CD4-positive, alpha-beta T cell treated with Interleukin-21 for 1 hour (primary cell): ENCODE measurements around the gene NLE1.
A peak's percentile ranks its signal among the peaks of the same experiment; 100 is the strongest.
"Not testable (repeated sequence)": the region's sequence is repeated elsewhere in the genome, so short reads cannot be mapped to it uniquely, and the experiment has no call there.

ENCODE experiments used
- DNase-seq: peaks from one replicate; pipeline ENCODE4 v3.0.0-alpha.2; 2020

NLE1 gene

DNA sequence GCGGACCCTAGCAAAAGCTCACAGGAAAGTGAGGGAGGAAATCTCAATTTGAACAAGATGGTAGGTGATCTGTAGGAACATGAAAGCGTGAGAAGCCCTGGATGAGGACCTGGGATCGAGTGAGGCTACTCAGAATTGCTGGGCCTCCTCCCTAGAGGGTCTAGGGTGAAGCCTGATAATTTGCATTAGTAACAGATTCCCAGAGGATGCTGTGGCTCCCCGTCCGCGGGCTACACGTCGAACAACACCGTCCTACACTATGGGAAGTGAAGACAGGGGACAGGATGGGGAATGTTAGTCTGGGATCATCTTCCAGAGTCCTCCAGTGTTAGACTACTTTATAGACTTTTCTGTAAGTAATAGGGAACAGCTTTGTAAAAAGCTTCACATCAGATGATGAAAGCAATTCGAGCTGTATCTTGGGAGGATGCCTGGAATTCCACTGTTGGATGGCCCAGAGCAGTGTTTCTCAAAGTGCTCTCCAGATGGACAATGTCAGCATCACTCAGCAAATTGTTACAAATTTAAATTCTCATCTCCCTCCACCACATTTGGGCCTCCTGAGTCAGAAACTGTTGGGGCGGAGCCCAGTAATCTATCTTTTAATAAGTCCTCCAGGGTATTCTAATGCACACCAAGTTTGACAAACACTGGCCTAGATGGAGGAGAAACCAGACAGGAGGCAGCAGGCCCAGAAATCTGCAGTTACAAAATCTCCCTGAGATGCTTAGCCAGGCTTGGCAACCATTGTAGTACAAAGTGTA lies 14.2 kb downstream of the NLE1 start:
- DNase-seq = no peak

DNA sequence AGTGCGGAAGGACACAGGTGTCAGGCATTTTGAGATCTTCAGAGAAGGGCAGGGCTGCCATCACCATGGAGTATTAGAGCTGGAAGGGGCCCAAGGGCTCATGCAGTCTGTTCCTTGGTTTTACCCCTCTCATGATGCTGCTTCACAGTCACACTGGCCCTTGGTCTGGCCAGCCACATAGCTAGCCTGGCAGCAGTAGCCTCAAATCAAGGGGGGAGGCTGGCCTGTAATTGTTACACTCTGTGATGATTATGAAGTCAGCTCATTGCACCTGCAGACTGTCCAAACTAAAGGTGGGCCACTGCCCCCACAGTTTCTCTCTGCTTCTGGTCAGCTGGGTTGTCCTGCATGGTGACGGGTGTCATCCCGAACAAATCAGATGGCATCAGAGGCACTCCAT lies 20.8 kb downstream of the NLE1 start, which contains the start of gene FNDC8:
Gene FNDC8, plus strand, starts transcription at position 301 of the 400 bp plus-strand sequence. Its CDS starts 79 bp downstream, at position 380.
- DNase-seq = no peak

DNA sequence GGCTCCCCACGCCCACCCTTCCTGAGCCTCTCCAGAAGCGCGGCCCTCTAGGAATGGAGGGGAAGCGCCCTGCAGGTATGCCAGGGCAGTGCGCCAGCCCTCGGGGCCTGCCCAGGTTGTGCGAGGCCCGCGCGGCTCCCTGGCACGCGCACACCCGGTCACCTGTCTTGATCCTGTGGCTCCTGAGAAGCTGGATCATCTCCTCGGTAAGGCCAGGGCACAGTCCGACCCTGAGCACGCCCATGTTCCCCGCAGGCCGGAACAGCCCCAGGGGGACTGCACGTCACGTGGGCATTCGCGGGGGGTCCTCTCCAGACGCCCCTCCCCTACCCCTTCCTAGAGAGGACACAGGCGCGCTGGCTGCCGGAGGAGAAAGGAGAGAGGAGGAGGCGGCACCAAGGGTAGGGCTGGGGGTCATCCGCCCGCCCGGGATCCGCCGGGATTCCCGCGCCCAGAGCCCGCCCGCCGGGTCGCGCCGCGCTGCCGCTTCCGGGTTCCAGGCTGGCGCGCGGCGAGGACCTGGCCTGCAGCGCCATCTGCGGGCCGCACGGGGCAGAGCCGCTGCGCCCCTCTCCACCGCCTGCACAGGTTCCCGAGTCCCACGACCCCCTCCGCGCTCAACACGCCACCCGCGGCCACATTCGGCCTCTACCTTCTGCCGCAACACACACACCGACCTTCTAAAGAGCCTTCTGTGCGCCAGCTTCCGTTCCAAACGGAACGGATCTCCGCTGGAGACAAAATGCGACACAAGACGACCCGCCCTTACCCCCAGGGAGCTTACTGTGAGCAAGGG lies 22.5 kb downstream of the NLE1 start, which contains the start of gene RAD51D:
Gene RAD51D, minus strand, starts transcription at position 491 of the 796 bp plus-strand sequence. Its CDS starts 247 bp downstream, at position 244.
- peak; percentile 82 for DNase-seq

DNA sequence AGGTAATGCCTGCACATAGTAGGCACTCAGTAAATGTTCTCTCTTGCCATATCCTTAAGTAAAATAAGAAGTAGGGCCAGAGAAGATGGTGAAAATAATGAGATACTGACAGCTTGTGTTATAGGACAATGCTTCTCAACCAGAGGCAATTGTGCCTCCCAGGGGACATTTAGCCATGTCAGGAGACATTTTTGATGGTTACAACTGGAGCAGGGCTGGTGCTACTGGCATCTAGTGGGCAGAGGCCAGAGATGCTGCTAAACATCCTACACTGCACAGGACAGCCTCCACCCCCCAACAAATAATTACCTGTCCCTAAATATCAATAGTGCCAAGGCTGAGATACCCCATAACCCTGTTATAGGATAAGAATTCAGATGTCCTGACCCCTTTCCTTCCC lies 24.1 kb downstream of the NLE1 start:
- DNase-seq = peak; percentile 50

DNA sequence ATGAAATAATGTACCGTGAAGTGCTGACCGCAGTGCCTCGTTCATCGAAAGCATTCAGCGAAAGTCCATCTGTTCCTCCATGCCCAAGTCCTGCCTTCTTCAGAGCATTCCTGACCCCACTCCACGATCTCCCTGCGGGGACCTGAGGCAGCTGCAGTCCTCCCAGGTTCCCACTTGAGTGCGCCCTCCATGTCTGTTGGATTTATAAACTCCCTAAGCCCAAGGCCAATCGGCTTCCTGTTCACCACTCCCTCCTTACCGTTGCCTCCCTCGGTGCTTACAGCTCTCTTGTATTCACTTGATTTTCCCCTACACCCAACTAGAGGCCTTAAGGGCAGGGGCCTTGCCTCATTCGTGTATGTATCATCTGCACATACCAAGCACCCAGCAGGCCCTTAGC lies 25.3 kb downstream of the NLE1 start:
- DNase-seq = no peak

DNA sequence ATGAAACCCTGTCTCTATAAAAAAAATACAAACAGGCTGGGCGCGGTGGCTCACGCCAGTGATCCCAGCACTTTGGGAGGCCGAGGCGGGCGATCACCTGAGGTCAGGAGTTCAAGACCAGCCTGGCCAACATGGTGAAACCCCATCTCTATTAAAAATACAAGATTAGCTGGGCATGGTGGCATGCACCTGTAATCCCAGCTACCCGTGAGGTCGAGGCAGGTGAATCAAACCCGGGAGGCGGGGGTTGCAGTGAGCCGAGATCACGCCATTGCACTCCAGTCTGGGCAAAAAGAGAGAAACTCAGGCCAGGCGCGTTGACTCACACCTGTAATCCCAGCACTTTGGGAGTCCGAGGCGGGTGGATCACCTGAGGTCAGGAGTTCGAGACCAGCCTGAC lies 31.3 kb downstream of the NLE1 start:
- DNase-seq = not testable (repeated sequence)

DNA sequence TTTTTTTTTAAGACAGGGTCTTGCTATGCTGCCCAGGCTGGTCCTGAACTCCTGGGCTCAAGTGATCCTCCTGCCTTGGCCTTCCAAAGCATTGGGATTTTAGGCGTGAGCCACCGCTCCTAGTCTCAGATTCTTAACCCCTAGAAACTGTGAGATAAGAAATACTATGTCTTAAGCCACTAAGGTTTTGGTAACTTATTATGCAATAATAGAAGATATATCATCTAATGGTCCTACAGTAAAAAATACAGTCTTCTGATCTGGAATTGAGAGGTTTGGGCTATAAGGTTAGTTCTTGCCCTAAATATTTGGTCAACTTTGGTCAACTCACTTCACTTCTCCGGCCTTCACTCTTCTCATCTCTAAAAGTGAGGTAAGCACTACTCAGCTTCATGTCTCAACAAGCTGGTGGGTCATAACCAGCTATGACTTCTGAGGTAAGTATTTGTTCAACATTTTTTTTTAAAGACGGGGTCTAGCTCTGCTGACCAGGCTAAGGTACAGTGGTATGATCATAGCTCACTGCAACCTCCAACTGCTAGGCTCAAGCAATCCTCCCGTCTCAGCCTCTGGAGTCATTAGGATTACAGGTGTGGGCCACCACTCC lies 37.2 kb downstream of the NLE1 start:
- no peak for DNase-seq

DNA sequence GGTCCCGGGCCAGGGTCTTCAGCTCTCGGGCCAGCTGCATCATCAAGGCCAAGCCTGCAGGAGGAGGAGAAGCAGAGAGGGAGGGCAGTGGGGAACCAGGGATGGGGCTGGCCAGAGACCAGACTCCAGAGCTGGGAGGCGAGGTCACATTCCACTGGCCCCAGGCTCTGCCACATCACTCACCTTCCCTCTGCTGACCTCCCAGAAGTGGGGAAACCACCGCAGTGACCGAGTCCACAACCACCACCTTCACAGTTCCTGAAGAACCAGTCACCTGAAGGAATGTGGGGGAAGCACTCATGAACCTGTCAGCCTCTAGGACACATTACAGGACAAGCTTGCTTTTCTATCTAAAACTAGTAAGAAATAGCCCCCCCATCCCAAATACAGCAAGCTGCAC lies 38.8 kb downstream of the NLE1 start:
- DNase-seq = no peak

DNA sequence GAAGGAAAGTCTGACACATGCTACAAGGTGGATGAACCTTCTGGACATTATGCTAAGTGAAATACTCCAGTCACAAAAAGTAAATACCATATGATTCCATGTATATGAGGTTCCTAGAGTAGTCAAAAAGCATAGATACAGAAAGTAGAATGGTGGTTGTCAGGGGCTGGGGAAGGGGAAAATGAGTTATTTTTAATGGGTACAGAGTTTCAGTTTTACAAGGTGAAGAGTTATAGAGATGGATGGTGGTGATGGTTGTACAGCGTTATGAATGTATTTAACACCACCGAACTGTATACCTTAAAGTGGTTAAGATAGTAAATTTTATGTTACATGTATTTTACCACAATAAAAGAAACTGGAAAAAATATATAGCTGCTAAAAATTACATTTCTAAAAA lies 40.4 kb downstream of the NLE1 start:
- no peak for DNase-seq

DNA sequence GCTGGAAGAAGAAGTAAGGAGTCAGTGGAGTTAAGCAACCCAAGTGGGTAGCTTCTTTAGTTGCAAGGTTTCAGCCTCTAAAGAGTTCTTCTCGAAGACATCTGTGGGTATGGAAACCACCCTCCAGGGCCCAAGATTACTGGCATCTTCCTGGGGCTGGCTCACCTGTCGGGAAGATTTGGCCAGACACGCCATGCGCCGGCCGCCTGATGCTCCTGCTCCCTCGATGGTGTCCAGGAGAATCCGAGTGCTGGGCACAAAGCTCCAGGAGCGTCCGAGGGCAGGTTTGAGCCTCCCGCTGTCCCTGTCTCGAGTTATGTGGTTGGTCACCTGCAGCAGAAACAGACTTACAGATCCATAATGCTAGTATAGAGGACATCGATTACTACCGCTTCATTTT lies 41.1 kb downstream of the NLE1 start:
- DNase-seq = no peak

DNA sequence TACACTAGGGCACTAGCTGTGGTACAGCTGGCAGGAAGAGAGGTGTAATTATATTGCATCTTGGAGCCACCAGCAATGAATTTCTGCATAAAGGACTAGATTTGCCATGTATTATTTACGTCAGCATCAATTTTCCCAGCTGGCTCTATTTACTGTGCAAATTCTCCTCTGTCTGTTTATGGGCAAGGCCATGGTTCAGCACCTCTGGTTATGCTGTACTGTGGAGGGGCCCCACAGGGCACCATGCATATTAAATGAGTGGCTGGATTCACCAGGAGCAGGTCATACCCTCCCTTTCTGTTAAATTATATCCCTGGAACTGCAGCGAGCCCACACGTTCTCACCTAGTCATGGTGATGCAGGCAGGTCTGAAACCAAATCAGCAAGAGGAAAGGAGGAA lies 42.2 kb downstream of the NLE1 start:
- DNase-seq = no peak

DNA sequence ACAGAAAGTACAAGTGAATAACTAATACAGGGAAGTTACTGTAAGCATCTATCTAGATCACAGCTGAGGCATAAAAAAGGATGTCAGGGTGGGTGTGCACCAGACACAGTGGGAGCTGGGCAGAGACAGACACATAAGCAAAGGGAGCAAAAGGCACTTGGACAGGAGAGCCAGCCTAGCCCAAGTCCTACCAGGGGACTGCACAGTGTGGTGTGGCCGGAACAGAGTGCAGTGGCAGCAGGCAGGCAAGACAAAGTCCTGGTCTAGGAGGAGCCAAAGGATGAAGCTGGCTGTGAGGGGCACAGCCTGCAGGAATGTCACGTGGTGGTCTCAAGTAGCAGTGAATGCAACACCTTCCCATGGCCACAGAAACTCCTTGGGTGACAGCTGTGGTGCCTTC lies 44.3 kb downstream of the NLE1 start:
- no peak for DNase-seq

DNA sequence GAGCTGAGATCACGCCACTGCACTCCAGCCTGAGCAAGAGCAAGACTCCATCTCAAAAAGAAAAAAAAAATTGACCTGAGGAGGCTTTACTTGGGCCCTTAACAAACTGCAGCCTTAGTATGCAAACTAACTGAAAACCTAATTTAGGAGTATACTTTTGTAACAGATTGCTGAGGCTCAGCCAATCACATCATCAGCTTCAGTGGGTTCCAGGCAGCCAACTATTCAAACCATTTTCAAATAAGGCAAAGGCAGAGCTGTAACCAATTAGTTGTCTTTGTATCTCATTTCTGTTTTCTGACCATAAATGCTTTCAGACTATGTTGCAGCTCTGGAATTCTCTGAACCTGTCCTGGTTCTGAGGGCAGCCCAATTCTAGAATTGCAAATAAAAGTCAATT lies 46.4 kb downstream of the NLE1 start:
- no peak for DNase-seq

DNA sequence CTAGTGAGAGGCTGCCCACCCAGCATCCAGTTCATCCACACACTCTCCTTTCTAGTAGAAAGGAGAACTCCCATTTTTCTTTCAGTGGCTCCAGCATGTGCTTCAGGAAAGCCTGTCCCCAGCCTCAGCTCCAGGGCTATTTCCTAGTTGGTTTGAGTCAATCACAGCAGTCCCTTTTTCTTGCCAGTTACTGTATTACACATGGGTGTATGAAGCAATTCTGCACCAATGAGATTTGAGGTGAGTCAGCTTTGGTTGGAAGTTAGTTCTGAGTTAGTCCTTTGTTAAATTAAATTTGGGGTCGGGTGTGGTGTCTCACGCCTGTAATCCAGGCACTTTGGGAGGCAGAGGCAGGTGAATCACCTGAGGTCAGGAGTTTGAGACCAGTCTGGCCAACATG lies 47.2 kb downstream of the NLE1 start:
- no peak for DNase-seq

DNA sequence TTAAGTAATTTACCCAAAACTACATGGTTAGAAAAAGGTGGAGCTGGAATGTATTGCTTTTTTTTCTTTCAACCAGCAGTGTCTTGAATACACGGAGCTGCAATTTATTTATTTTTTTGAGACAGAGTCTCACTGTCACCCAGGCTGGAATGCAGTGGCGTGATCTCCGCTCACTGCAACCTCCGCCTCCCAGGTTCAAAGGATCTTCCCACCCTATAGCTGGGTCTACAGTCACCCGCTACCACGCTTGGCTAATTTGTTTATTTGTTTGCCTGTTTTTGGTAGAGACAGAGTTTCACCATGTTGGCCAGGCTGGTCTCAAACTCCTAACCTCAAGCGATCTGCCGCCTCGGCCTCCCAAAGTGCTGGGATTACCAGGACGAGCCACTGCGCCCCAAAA lies 51.4 kb downstream of the NLE1 start:
- DNase-seq = not testable (repeated sequence)

DNA sequence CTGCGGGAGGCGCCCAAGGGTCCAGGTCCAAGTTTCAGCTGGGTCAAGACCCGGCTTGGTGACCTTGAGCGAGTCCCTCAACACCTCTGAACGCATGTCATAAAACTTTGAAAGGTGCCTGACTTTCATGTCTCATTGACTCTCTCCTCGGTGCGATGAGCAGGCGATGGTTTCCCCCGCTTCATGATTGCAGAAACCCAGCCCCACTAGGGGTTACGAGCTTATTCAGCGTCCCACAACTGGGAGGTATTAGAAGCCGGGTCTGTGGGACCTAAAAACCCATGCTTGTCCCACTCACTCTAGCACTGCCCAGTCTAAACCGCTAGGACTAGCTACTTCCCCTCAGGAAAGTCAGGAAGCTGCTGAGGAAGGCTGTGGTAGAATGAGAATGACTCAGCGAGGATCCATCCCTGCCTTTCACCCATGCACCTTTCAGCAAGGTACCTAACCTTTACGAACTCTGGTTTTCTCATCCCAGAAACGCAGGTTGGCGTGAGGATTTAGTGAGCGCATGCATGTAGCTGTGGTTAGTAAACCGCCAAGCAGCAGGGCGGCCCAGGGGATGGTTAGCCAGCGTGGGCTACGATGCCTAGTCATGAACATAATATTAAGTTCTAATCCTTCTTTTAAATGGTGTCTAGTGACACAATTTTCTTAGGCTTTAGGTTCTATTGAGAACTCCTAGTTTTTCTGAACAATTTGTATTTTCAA lies 52.4 kb downstream of the NLE1 start:
- DNase-seq = peak; percentile 40

DNA sequence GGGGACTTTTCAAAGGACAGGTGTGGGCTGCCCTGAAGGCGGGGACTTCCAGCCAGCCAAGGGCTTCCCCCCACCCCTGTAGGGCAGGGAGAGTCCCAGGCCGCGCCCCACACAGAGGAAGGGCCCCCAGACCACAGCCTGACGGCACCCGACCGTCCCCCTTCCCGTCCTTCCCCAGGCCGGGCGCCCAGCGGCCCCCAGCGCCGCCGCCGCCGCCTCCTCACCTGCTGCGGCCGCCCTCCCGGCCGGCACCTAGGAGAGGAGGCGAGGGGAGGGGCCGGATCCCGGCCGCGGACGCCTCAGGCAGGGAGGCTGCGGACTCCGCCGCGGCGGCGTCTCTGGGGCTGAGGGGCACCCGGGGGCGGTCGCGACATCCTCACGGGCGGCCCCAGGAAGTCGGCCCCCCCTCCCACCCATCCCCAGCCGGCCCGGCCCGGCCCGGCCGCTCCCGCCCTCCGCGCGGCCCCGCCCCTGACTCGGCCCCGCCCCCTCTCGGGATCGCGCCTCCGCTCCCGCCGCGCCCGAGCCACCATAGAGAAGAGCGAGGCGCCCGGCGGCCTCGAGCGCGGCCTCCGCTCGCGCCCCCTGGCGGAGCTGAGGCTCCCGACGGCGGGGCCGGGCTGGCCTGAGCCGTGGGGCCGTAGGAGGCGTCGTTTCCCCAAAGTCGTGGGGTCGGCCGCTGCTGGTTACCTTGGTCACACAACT lies 53.1 kb downstream of the NLE1 start:
- DNase-seq = peak; percentile 93

DNA sequence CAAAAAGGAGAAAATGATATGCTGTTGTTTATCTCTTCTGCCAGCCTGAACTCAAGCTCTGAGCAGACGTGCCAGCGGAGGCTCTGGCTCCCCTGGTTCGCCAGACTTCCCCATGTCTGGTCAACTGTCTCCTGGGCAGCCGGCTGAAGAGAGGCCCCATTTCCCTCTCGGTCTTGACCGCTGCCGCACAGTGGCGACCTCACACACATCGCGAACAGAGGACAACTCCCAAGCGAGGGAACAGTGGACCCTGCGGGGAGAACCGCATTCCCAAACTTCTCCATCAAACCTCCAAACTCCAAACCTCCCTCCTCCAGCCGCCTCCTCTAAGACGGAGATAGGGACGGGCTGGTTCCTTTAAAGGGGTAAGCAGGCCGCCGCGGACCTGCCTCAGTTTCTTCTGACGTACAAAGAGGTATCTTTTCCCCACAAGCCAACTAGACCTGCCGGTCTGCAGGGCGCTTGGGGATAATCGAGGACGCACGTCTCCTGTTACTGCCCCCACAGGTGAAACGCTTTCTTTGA lies 53.7 kb downstream of the NLE1 start:
- DNase-seq = no peak

DNA sequence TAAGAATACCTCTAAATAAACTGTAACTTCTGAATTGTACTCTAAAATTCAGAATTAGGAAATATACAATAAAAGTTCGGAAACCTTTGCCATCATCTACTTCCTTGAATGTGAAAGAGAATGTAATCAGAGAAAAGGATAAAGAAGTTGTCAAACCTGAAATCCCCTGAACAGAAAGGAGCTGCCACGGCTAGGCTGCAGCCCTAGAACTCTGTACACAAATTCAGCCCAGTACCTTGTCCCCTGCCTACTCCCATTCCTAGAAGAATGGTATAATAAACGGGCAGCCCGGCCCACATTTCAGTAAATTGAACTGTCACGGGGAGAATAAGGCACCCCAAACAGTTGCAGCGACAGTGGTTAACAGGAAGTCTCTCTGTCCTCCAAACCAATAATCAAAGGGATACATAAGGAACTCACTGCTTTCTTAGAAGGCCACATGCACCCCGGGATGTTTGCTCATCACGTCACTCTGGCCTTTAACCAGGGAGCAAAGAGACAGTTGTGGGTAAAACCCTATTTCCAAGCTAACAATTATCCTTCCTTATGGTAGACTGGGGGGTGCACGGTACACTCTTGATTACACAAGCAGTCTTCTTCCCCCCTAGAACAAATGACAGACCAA lies 54.3 kb downstream of the NLE1 start:
- DNase-seq = peak; percentile 57

DNA sequence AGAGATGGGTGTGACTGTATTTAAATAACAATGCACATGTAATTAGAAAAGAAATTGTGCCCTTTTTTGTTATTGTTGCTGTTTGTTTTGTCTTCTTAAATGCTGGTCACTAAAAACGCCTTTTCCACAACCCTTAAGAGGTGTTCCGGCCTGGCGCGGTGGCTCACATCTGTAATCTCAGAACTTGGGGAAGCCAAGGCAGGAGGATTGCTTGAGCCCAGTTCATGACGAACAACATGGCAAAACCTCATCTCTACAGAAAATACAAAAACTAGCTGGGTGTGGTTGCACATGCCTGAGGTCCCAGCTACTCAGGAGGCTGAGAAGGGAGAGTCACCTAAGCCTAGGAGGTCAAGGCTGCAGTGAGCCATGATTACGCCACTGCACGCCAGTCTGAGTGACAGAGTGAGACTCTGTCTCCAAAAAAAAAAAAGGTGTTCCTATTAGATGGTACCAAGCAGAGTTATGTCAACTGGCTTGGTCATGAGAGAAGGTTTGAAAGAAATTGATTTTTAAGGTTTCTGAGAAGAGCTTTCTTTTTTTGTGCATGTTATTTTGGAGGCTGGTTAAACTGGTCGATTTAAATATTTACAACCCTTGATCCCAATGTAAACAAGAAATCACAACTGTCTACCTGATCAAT lies 55.1 kb downstream of the NLE1 start:
- no peak for DNase-seq

DNA sequence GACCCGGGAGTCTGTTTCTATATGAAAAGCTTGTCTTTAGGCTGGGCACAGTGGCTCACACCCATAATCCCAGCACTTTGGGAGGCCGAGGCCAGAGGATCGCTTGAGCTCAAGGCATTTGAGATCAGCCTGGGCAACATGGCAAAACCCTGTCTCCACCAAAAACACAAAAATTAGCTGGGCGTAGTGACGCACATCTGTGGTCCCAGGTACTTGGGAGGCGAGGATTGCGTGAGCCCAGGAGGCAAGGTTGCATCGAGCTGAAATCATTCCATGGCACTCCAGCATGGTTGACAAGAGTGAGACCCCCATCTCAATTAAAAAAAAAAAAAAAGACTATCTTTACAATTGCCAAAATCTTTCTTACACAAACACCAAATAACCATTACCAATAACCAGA lies 55.9 kb downstream of the NLE1 start:
- DNase-seq = no peak
